Measurements from ENCODE around the gene FBXW7. TPM values are rescaled to one million over a fixed set of nuclear protein-coding genes. Genes with fewer than 3 reads are reported as not detected.
"Not testable (repeated sequence)": the region's sequence is repeated elsewhere in the genome, so short reads cannot be mapped to it uniquely, and the experiment has no call there.

The FBXW7 gene
- total and polyA plus RNA-seq, 4 donors, result 7.6 to 82.1 (median 20.6) TPM

DNA sequence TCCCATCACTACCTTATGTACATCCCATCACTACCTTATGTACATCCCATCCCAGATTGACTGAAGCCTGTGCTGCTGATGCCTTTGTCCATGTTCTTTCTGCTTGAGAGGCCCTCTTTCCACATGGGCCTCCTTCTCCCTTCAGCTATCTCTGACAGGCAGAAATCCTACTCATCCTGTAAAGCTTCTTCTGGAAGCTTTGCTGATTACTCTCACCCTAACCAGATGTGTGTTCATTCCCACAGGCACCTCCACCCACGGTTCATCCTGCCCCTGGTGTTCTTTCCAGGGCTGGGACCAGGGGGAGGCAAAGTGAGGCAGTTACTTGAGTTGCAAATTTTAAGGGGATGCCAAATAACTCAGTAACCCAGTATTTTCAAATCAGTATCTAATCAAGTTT is 22.5 kb upstream of the FBXW7 start:
- Histone ChIP-seq H3K27ac (ENCODE audit: low read depth in 1 of 2, low read length in 1 of 2) (no peak overlapping the region), H3K27me3 (ENCODE audit: control insufficient read depth in 3 of 3, insufficient read depth in 3 of 3, low read length in 2 of 3) (peaks cover 0 to 3% (median 0%) of the 10 kb centered on the region in 3 donors), H3K4me1 (ENCODE audit: control insufficient read depth in 5 of 5, insufficient read depth in 5 of 5, low read length in 5 of 5) (no peaks in the 10 kb centered on the region), H3K9ac (ENCODE audit: insufficient read depth in 1 of 2, low read length in 2 of 2) (no peak overlapping the region), H3K9me3 (ENCODE audit: control insufficient read depth in 4 of 4, insufficient read depth in 3 of 4, low read length in 3 of 4) (no peaks in the 10 kb centered on the region), H3K36me3 (ENCODE audit: control insufficient read depth in 4 of 4, insufficient read depth in 4 of 4, low read length in 4 of 4) (no peaks in the 10 kb centered on the region), H3K4me3 (no peak overlapping the region)
- ATAC-seq (ENCODE audit: insufficient read depth, low FRiP score), result no peak
- TF ChIP-seq CTCF (IDR thresholded peaks at IDR 0.05; ENCODE audit: control extremely low read depth, extremely low read depth), result no peak
- DNase-seq, result no peak
- 63 to 79% methylated on average over 1 of the region's 1 CpG for WGBS, 2 donors

GRCh38 chr4:152556834-152557233 is 20.9 kb upstream of the FBXW7 start:
- no peak for DNase-seq
- H3K4me3 ChIP-seq, result no peak overlapping the region
- no peaks in the 10 kb centered on the region for H3K9me3 ChIP-seq (ENCODE audit: control insufficient read depth in 4 of 4, insufficient read depth in 3 of 4, low read length in 3 of 4)
- H3K9ac ChIP-seq (ENCODE audit: insufficient read depth in 1 of 2, low read length in 2 of 2), result no peak overlapping the region
- no peaks in the 10 kb centered on the region for H3K36me3 ChIP-seq (ENCODE audit: control insufficient read depth in 4 of 4, insufficient read depth in 4 of 4, low read length in 4 of 4)
- WGBS, 2 donors, result 88 to 96% methylated on average over 3 of the region's 3 CpGs
- H3K4me1 ChIP-seq (ENCODE audit: control insufficient read depth in 5 of 5, insufficient read depth in 5 of 5, low read length in 5 of 5), result no peaks in the 10 kb centered on the region
- no peak for ATAC-seq (ENCODE audit: insufficient read depth, low FRiP score)
- H3K27ac ChIP-seq (ENCODE audit: low read depth in 1 of 2, low read length in 1 of 2), result no peak overlapping the region
- no peaks in the 10 kb centered on the region for H3K27me3 ChIP-seq (ENCODE audit: control insufficient read depth in 3 of 3, insufficient read depth in 3 of 3, low read length in 2 of 3)
- TF ChIP-seq CTCF (IDR thresholded peaks at IDR 0.05; ENCODE audit: control extremely low read depth, extremely low read depth), result no peak

DNA sequence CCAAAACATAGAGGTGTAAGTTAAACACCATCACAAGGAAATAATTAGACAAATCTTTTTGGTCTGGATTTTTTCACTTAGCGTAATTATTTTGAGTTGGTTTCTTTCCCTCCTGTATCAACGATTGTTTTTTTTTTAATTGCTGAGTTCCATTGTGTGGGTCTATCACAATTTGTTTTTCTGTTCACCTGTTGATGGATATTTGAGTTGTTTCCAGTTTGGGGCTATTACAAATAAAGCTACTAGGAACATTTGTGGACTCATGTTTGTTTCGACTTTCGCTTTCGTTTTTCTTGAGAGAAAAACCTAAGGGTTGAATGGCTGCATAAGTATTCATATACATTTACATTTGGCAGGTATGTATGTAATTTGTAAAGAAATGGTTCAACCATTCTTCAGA is 20.4 kb upstream of the FBXW7 start:
- WGBS, 2 donors, result 88 to 95% methylated on average over 5 of the region's 5 CpGs
- H3K27me3 ChIP-seq (ENCODE audit: control insufficient read depth in 3 of 3, insufficient read depth in 3 of 3, low read length in 2 of 3), result no peaks in the 10 kb centered on the region
- ATAC-seq (ENCODE audit: insufficient read depth, low FRiP score), result no peak
- H3K9me3 ChIP-seq (ENCODE audit: control insufficient read depth in 4 of 4, insufficient read depth in 3 of 4, low read length in 3 of 4), result no peaks in the 10 kb centered on the region
- H3K27ac ChIP-seq (ENCODE audit: low read depth in 1 of 2, low read length in 1 of 2), result no peak overlapping the region
- no peak overlapping the region for H3K4me3 ChIP-seq
- no peaks in the 10 kb centered on the region for H3K36me3 ChIP-seq (ENCODE audit: control insufficient read depth in 4 of 4, insufficient read depth in 4 of 4, low read length in 4 of 4)
- H3K9ac ChIP-seq (ENCODE audit: insufficient read depth in 1 of 2, low read length in 2 of 2), result no peak overlapping the region
- no peaks in the 10 kb centered on the region for H3K4me1 ChIP-seq (ENCODE audit: control insufficient read depth in 5 of 5, insufficient read depth in 5 of 5, low read length in 5 of 5)
- DNase-seq, result no peak
- TF ChIP-seq CTCF (IDR thresholded peaks at IDR 0.05; ENCODE audit: control extremely low read depth, extremely low read depth), result no peak

DNA sequence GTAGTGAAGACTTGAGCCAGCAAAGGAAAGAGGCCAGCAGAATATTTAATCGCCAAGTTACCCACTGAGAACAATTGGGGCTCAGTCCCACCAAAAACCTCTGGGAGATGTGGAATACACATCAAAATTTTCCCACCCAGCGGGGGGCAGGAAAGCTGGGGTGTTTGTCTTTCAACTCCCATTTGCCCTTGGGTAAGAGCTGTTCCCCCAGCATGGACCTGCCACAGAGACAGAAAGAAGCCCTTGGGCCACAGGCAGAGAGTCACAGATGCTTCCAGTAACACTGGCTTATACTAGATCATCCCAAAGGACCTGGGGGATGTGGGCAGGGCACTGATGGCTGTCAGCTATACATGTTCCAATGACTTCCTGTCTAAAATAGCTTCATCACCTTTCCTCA is 18.9 kb upstream of the FBXW7 start:
- WGBS, 2 donors, result 88 to 97% methylated on average over 2 of the region's 2 CpGs
- Histone ChIP-seq H3K4me3 (no peak overlapping the region), H3K27me3 (ENCODE audit: control insufficient read depth in 3 of 3, insufficient read depth in 3 of 3, low read length in 2 of 3) (no peaks in the 10 kb centered on the region), H3K4me1 (ENCODE audit: control insufficient read depth in 5 of 5, insufficient read depth in 5 of 5, low read length in 5 of 5) (no peaks in the 10 kb centered on the region), H3K9ac (ENCODE audit: insufficient read depth in 1 of 2, low read length in 2 of 2) (no peak overlapping the region), H3K9me3 (ENCODE audit: control insufficient read depth in 4 of 4, insufficient read depth in 3 of 4, low read length in 3 of 4) (no peaks in the 10 kb centered on the region), H3K36me3 (ENCODE audit: control insufficient read depth in 4 of 4, insufficient read depth in 4 of 4, low read length in 4 of 4) (no peaks in the 10 kb centered on the region), H3K27ac (ENCODE audit: low read depth in 1 of 2, low read length in 1 of 2) (no peak overlapping the region)
- no peak for TF ChIP-seq CTCF (IDR thresholded peaks at IDR 0.05; ENCODE audit: control extremely low read depth, extremely low read depth)
- DNase-seq, result no peak
- no peak for ATAC-seq (ENCODE audit: insufficient read depth, low FRiP score)

DNA sequence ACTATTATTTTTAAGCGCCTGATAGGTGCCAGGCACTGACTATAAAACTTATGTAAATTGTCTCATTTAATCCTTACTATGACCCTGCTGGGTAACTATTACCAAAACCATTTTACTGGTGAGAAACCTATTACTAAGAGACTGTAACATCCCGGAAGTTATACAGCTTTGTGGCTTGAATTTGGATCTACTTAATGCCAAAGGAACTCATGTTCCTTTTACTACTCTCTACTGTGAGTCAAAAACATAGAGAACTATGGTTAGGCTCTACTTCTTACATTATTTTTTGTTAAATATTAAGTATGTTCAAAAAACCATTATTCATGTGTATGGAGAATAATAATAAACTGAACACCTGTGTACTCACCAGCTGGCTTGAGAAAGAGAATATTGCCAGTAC is 14.8 kb upstream of the FBXW7 start:
- not testable (repeated sequence) for H3K27ac ChIP-seq (ENCODE audit: low read depth in 1 of 2, low read length in 1 of 2); H3K27me3 ChIP-seq (ENCODE audit: control insufficient read depth in 3 of 3, insufficient read depth in 3 of 3, low read length in 2 of 3); DNase-seq; H3K36me3 ChIP-seq (ENCODE audit: control insufficient read depth in 4 of 4, insufficient read depth in 4 of 4, low read length in 4 of 4); H3K4me1 ChIP-seq (ENCODE audit: control insufficient read depth in 5 of 5, insufficient read depth in 5 of 5, low read length in 5 of 5); H3K9me3 ChIP-seq (ENCODE audit: control insufficient read depth in 4 of 4, insufficient read depth in 3 of 4, low read length in 3 of 4); H3K9ac ChIP-seq (ENCODE audit: insufficient read depth in 1 of 2, low read length in 2 of 2); ATAC-seq (ENCODE audit: insufficient read depth, low FRiP score); H3K4me3 ChIP-seq
- WGBS, 2 donors, result 89 to 95% methylated on average over 2 of the region's 2 CpGs

Measured in lung (tissue), 12 donors.